ENCODE measurements around the gene KCNN2.

KCNN2 gene

DNA sequence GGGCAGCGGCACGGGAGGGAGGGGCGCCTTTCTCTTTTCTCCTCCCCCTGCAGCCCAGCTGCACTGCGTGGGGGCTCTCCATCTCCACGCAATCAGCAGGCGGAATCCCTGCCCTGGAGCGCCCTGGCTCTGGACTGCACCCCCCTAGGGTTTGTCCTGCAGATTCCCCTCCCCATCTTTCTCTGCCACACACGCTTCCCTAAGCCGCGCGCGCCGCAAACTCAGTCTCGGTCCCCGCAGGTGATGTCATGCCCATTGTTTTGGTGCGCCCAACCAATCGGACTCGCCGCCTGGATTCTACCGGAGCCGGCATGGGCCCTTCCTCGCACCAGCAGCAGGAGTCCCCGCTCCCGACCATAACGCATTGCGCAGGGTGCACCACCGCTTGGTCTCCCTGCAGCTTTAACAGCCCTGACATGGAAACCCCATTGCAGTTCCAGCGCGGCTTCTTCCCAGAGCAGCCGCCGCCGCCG lies at the start of gene KCNN2:
TSS of gene KCNN2 (plus strand) at position 347 of the 473 bp plus-strand sequence. CDS start at position 417, 70 bp downstream.
- TF ChIP-seq, protein P1, sequence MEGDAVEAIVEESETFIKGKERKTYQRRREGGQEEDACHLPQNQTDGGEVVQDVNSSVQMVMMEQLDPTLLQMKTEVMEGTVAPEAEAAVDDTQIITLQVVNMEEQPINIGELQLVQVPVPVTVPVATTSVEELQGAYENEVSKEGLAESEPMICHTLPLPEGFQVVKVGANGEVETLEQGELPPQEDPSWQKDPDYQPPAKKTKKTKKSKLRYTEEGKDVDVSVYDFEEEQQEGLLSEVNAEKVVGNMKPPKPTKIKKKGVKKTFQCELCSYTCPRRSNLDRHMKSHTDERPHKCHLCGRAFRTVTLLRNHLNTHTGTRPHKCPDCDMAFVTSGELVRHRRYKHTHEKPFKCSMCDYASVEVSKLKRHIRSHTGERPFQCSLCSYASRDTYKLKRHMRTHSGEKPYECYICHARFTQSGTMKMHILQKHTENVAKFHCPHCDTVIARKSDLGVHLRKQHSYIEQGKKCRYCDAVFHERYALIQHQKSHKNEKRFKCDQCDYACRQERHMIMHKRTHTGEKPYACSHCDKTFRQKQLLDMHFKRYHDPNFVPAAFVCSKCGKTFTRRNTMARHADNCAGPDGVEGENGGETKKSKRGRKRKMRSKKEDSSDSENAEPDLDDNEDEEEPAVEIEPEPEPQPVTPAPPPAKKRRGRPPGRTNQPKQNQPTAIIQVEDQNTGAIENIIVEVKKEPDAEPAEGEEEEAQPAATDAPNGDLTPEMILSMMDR (IDR thresholded peaks at IDR 0.05): no peak

- TF ChIP-seq, protein P1 (IDR thresholded peaks at IDR 0.05): no peak
Observed at GRCh38 chr5:114312658-114313057, 49.2 kb upstream of the KCNN2 start.

GRCh38 chr5:114314061-114314460 lies 47.8 kb upstream of the KCNN2 start:
- TF ChIP-seq, protein P1 (IDR thresholded peaks at IDR 0.05): no peak

- TF ChIP-seq, protein P1 (IDR thresholded peaks at IDR 0.05): no peak
Observed at GRCh38 chr5:114316167-114316566, 45.7 kb upstream of the KCNN2 start.

DNA sequence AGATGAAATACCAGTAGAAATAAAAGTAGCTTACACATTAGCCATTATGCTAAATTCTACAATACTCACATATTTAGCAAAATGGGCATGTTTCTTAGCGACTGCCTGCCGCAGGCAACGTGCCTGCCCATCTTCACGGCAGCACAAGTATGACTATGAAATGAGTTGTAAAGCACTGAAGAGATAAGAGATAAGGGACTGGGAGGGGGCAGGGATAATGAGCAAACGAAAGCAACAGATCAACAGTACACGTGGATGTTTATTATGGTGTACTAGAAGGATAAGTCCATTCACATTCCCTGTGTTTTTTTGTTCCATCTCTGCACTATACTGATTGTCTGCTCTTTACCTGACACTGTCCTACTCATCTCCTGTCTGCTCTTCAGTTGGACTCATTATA lies 44.1 kb upstream of the KCNN2 start:
- TF ChIP-seq, protein P1 (IDR thresholded peaks at IDR 0.05): no peak

DNA sequence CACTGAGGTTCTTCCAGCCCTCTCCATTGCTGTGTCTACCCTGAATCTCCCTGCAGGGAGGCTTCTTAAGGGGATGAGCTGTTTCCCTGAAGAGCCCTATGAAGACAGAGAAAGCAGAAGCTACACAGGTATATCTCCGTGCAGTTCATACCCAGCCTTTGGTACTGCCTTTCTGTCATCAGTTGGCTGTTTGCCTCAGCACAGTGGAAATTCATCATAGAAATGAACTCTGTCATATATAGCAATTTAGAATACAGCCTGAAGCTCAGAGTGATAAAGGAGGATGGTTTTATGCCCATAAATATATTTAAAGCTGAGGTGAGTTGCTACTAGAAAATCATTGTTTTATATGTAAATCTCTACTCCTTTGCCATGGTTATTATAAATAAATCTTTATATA lies 42.6 kb upstream of the KCNN2 start:
- TF ChIP-seq, protein P1 (IDR thresholded peaks at IDR 0.05): no peak

DNA sequence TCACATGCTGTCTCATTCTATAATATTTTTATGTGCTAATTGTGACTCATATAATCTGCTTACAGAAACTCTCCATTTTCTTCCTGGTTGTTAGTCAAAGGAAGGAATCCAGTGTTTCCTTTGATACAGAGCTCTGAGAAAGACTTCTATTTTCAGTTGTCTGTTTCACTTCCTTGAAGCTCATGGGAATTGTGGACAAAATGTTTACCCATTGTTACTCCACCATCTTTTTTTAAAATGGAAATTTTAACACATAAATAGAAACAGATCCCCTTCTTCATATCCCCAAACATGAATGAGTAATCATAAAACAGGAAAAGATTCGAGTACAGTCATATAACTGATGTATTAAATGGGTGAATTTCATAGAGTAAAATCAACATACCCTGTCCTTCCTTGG lies 42.0 kb upstream of the KCNN2 start:
- TF ChIP-seq, protein P1 (IDR thresholded peaks at IDR 0.05): no peak

DNA sequence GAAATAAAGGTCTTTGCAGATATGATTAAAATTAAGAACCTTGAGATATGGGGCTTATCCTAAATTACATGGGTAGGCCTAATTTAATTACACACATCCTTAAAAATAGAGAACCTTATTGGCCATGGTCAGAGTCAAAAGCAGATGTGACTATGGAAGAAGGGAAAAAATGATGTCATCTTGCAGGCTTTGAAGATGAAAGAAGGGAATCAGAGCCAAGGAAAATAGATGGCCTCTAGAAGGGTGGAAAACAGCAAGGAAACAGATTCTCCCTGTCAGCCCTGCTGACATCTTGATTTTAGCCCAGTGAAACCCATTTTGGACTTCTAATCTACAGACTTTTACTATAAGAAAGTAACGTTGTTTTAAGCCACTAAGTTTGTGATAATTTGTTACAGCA lies 37.6 kb upstream of the KCNN2 start:
- TF ChIP-seq, protein P1 (IDR thresholded peaks at IDR 0.05): no peak
